ENCODE results near the gene OPCML. TPM values are rescaled to one million over a fixed set of nuclear protein-coding genes. Genes with fewer than 3 reads are reported as not detected.

Gene OPCML
- total RNA-seq, 1 experiment from 2014 or later: 0.94 TPM

DNA sequence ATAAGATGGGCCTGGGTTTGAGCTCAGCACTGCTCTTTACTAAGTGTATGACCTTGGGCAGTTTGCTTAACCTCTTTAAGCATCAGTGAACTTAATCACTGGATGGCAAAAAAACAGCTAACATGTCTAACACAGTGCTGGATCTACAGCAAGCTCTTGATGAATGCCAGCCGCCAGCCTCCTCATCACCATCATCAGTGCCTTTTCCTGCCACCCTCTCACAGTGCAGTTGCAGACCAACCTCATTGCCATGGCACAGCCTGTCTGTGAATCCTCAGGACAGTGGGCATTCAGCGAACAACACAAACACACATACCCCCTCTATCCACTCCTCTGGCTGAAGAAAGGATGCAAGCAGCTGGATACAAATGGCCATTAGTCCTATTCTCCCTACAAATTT is 133.0 kb downstream of the OPCML start:
- peaks cover 0 to 6% (median 1%) of the 10 kb centered on the region in 3 experiments; a peak in 1 of 7 replicates for H3K36me3 Mint-ChIP-seq (ENCODE audit: insufficient read depth in 1 of 3, low read depth in 3 of 3)
- H3K27ac Mint-ChIP-seq: peak overlapping the region in 1 of 3 experiments; percentile 50; a peak in 1 of 7 replicates
- no peaks in the 10 kb centered on the region for H3K23me2 ChIP-seq (ENCODE audit: insufficient read length, low read depth, low read length, poor library complexity, severe bottlenecking)
- no peaks in the 10 kb centered on the region for H3K9me3 ChIP-seq (ENCODE audit: control insufficient read depth, low read depth, low read length)
- H4K8ac ChIP-seq (replicated peaks; ENCODE audit: insufficient read length, low read depth, low read length): no peak overlapping the region
- H3K56ac ChIP-seq (ENCODE audit: insufficient read length, low read depth, low read length): no peak overlapping the region
- H2BK5ac ChIP-seq (ENCODE audit: insufficient read length, low read length): no peak overlapping the region
- H2BK120ac ChIP-seq (ENCODE audit: low read depth, low read length, poor library complexity, severe bottlenecking): no peak overlapping the region
- H4K91ac ChIP-seq (ENCODE audit: insufficient read length, low read depth, low read length): no peak overlapping the region
- H3K23ac ChIP-seq (ENCODE audit: insufficient read length, low read depth, low read length): no peak overlapping the region
- H3K79me1 ChIP-seq (ENCODE audit: insufficient read depth, low read depth, low read length, poor library complexity, severe bottlenecking): no peaks in the 10 kb centered on the region
- H3K18ac ChIP-seq (ENCODE audit: insufficient read length, low read depth, low read length): no peak overlapping the region
- H3K9me3 Mint-ChIP-seq: no peaks in the 10 kb centered on the region
- H2BK20ac ChIP-seq (ENCODE audit: low read depth, low read length, poor library complexity, severe bottlenecking): no peak overlapping the region
- H3K4me1 Mint-ChIP-seq: peaks cover 0 to 5% of the 10 kb centered on the region in 2 experiments; a peak in 2 of 4 replicates
- TF ChIP-seq, protein P1, sequence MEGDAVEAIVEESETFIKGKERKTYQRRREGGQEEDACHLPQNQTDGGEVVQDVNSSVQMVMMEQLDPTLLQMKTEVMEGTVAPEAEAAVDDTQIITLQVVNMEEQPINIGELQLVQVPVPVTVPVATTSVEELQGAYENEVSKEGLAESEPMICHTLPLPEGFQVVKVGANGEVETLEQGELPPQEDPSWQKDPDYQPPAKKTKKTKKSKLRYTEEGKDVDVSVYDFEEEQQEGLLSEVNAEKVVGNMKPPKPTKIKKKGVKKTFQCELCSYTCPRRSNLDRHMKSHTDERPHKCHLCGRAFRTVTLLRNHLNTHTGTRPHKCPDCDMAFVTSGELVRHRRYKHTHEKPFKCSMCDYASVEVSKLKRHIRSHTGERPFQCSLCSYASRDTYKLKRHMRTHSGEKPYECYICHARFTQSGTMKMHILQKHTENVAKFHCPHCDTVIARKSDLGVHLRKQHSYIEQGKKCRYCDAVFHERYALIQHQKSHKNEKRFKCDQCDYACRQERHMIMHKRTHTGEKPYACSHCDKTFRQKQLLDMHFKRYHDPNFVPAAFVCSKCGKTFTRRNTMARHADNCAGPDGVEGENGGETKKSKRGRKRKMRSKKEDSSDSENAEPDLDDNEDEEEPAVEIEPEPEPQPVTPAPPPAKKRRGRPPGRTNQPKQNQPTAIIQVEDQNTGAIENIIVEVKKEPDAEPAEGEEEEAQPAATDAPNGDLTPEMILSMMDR (conservative IDR thresholded peaks at IDR 0.05): no peak
- H4K5ac ChIP-seq (ENCODE audit: insufficient read length, low read depth, low read length): no peak overlapping the region
- H2BK12ac ChIP-seq (ENCODE audit: insufficient read length, low read depth, low read length): no peak overlapping the region
- H2AFZ ChIP-seq (ENCODE audit: low read length): no peak overlapping the region
- H2BK15ac ChIP-seq (ENCODE audit: low read depth, low read length): no peak overlapping the region
- H4K20me1 ChIP-seq (ENCODE audit: control insufficient read depth, insufficient read depth, insufficient read length): no peaks in the 10 kb centered on the region
- no peak overlapping the region for H3K4me2 ChIP-seq (ENCODE audit: insufficient read depth, insufficient read length, low read length)
- no peaks in the 10 kb centered on the region for H3K79me2 ChIP-seq (ENCODE audit: insufficient read depth, low read length)
- no peak overlapping the region for H3K4me3 Mint-ChIP-seq
- no peak overlapping the region for H3K27ac ChIP-seq (ENCODE audit: insufficient read length, low read depth, low read length)
- H3K27me3 Mint-ChIP-seq (ENCODE audit: low read depth): no peaks in the 10 kb centered on the region
- H3K27me3 ChIP-seq (ENCODE audit: insufficient read depth, low read length): no peaks in the 10 kb centered on the region
- H3T11ph ChIP-seq (ENCODE audit: low read length): no peak overlapping the region
- H3K9ac ChIP-seq (ENCODE audit: extremely low read depth, insufficient read length, low read length): no peak overlapping the region
- H2AK5ac ChIP-seq (ENCODE audit: insufficient read length, low read length): no peak overlapping the region
- H3K14ac ChIP-seq (ENCODE audit: insufficient read depth, low read length): no peak overlapping the region
- DNase-seq: no peak
- H3K4ac ChIP-seq (ENCODE audit: low read depth, low read length): no peak overlapping the region
- H3K4me1 ChIP-seq (ENCODE audit: insufficient read depth, low read length): no peaks in the 10 kb centered on the region
- no CpG with 5 or more reads among the region's 2 CpGs for WGBS (ENCODE audit: extremely low coverage, insufficient read length, low lambda C conversion rate)

Data from H9 (cell line).